Endothelial cell (in vitro differentiated cells): ENCODE measurements around the gene RPS21. TPM values are rescaled to one million over a fixed set of nuclear protein-coding genes. Genes with fewer than 3 reads are reported as not detected.
"Not testable (repeated sequence)": the region's sequence is repeated elsewhere in the genome, so short reads cannot be mapped to it uniquely, and the experiment has no call there.

ENCODE experiments used
- DNase-seq: peaks from one replicate; pipeline ENCODE4 v3.0.0; 2021; ENCODE audit warnings: low spot score
- H3K27ac Mint-ChIP-seq: one replicate; pipeline ENCODE4 v1.8.0; 2021; ENCODE audit warnings: mixed read lengths, inconsistent platforms; ENCODE audit not compliant: unreplicated experiment
- H3K27me3 Mint-ChIP-seq: one replicate; pipeline ENCODE4 v1.8.0; 2021; ENCODE audit warnings: mild to moderate bottlenecking, moderate library complexity, mixed read lengths, inconsistent platforms; ENCODE audit not compliant: unreplicated experiment
- H3K36me3 Mint-ChIP-seq: one replicate; pipeline ENCODE4 v1.8.0; 2021; ENCODE audit warnings: mild to moderate bottlenecking, low read depth, mixed read lengths, inconsistent platforms; ENCODE audit not compliant: unreplicated experiment
- H3K4me1 Mint-ChIP-seq: one replicate; pipeline ENCODE4 v1.8.0; 2021; ENCODE audit warnings: mild to moderate bottlenecking, mixed read lengths, inconsistent platforms; ENCODE audit not compliant: unreplicated experiment
- H3K4me3 Mint-ChIP-seq: one replicate; pipeline ENCODE4 v1.8.0; 2021; ENCODE audit warnings: mild to moderate bottlenecking, mixed read lengths, inconsistent platforms; ENCODE audit not compliant: unreplicated experiment
- H3K9me3 Mint-ChIP-seq: one replicate; pipeline ENCODE4 v1.8.0; 2021; ENCODE audit warnings: mixed read lengths, inconsistent platforms; ENCODE audit not compliant: unreplicated experiment
- total RNA-seq: library from RNA; stranded (reverse); fragmentation: NEBNext Ultra II Directional; extraction: Animal tissue kit (Norgen Biotek cat#: 25700); gene quantifications from one replicate; pipeline ENCODE4 v1.2.1, GENCODE V29; 2021; ENCODE audit not compliant: unreplicated experiment
- TF ChIP-seq, protein P1 (sequence below): fragments of 200-600 bp; sonication (generic); IDR thresholded peaks from one replicate; pipeline ENCODE4 v1.5.0; 2021; ENCODE audit warnings: antibody characterized with exemption; ENCODE audit not compliant: unreplicated experiment

RPS21 gene
- total RNA-seq, 1 donor from 2014 or later = 1,710 TPM

DNA sequence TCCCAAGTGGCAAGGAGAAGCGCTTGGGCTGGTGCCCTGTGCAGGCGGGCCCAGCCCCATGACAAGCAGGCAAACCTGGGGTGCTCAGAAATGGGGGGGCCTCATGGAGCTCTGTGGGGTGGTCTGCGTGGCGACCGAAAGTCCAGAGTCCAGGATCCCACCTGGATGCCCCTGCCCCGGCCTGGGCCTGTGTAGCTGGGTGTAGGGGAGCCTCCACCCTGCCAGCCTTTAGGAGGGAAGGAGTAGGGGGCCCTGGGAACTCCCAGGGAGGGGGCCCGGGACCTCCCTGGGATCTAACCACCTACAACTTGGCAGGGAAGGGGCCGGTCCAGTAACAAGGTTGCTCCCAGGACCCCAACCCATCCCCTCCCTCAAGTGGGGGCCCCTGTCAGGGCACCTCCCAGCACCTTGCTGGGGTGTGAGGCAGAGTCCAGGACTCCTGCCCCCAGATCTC, 15.3 kb upstream of the RPS21 start:
- Mint-ChIP-seq H3K4me1 (peaks cover 9% of the 10 kb centered on the region), H3K9me3 (no peaks in the 10 kb centered on the region), H3K27ac (no peak overlapping the region), H3K36me3 (no peaks in the 10 kb centered on the region), H3K4me3 (no peak overlapping the region), H3K27me3 (peaks cover 10% of the 10 kb centered on the region)
- TF ChIP-seq, protein P1, sequence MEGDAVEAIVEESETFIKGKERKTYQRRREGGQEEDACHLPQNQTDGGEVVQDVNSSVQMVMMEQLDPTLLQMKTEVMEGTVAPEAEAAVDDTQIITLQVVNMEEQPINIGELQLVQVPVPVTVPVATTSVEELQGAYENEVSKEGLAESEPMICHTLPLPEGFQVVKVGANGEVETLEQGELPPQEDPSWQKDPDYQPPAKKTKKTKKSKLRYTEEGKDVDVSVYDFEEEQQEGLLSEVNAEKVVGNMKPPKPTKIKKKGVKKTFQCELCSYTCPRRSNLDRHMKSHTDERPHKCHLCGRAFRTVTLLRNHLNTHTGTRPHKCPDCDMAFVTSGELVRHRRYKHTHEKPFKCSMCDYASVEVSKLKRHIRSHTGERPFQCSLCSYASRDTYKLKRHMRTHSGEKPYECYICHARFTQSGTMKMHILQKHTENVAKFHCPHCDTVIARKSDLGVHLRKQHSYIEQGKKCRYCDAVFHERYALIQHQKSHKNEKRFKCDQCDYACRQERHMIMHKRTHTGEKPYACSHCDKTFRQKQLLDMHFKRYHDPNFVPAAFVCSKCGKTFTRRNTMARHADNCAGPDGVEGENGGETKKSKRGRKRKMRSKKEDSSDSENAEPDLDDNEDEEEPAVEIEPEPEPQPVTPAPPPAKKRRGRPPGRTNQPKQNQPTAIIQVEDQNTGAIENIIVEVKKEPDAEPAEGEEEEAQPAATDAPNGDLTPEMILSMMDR = no peak
- DNase-seq = no peak

DNA sequence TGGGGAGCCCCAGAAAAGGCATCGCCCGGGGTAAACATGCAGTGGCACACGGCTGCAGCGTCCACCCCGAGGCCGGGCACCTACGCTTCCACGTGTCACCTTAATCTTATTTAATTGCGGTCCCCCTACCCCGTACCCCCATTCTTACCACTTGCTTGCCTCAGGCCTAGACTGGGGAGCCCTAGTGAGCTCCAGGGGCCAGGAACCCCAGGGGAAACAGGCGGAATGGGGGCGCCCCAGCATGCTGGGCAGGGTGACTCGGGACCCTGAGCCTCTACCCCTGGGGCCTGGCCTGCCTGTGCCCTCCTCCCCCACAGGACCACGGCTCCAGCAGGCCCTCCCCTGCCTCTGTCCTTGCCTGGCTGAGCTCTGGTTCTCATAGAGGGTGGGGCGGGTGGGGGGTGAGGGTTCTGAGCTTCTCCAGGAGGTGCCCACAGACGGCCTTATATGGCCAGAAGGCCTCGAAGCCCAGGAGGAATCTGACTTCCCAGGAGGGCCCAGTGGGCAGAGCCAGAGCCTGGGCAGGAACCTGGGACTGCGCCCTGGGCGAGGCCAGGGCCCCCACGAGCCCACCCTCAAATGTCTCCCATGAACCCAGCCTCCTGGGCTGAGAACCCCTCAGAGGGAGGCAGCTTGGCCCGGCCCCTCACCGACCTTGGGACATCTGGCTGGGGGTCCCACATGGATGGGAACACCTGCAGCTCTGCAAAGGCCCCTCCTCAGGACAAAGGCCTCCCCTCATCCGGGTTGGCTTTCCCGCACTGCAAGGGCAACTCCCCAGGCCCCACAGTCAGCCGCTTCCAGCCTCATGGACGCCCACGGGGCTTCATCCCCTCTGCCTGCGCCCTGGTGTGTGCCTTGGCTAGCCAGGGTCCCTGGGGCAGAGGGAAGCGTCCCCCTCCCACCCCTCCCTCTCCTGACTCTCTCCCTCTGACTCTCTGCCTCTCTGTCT, 14.6 kb upstream of the RPS21 start:
- no peak for DNase-seq
- no peak overlapping the region for H3K4me3 Mint-ChIP-seq
- peaks cover 14% of the 10 kb centered on the region for H3K27me3 Mint-ChIP-seq
- TF ChIP-seq, protein P1 = no peak
- no peak overlapping the region for H3K27ac Mint-ChIP-seq
- H3K9me3 Mint-ChIP-seq = no peaks in the 10 kb centered on the region
- H3K4me1 Mint-ChIP-seq = peaks cover 9% of the 10 kb centered on the region
- H3K36me3 Mint-ChIP-seq = no peaks in the 10 kb centered on the region

DNA sequence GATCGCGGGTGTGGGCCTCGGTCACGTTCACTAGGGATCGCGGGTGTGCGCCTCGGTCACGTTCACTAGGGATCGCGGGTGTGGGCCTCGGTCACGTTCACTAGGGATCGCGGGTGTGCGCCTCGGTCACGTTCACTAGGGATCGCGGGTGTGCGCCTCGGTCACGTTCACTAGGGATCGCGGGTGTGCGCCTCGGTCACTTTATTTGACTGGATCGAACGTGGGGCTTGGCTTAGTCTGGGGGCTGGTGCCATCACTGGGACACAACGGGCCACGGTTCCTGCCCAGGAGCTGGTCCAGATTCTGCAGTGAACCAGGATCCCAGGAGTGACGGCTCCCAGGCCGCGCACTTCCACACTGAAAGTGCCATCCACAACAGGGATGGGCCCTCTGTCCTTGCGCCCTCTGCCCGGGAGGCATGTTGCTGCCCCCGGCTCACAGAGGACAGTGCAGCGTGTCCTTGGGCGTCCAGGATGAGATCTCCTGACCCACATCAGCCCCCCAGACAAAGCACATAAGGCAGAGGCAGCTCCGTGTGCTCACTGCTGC, 13.2 kb upstream of the RPS21 start:
- peaks cover 15% of the 10 kb centered on the region for H3K27me3 Mint-ChIP-seq
- not testable (repeated sequence) for H3K27ac Mint-ChIP-seq, H3K9me3 Mint-ChIP-seq, H3K36me3 Mint-ChIP-seq, DNase-seq, H3K4me1 Mint-ChIP-seq, H3K4me3 Mint-ChIP-seq

DNA sequence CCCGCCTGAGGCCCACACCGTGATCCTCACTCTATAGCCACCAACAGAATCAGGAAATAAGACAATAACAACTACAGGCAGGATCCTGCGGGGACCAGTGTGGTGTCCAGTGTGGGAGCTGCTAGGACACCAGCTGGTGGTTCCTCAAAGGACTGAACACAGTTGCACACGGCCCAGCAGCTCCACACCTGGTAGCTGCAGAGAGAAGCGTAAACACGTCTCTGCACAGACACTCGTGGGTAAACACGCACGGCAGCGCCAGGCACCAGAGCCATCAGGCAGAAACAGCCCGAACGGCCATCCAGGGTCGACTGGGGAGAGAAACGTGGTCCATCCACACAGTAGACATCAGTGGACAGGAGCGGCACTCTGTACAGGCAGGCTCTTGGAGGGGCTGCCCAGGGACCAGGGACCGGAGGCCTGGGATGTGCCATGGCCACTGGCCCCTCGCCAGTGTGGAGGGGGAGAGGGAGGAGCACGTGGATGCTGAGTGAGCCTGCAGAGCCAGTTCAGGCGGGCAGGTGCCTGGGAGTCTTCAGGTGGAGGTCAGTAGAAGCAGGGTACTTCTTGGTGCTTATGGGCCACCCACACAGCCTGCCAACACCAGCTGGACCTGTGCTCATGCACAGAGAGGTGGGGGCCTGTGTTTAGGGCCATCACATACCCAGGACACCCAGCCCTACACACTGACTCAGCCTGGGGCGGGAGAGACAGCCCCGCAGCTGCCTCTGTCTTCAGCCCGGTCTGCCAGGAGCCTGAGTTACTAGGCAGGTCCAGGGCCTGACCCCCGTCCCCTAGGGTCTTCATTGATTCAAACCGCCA, 12.4 kb upstream of the RPS21 start:
- Mint-ChIP-seq H3K27ac (peak overlapping the region; percentile 57), H3K4me1 (peaks cover 4% of the 10 kb centered on the region), H3K4me3 (peak overlapping the region; percentile 75), H3K27me3 (peaks cover 11% of the 10 kb centered on the region), H3K36me3 (no peaks in the 10 kb centered on the region), H3K9me3 (no peaks in the 10 kb centered on the region)
- TF ChIP-seq, protein P1 = no peak
- no peak for DNase-seq
